Subcutaneous adipose tissue (tissue), 4 donors: ENCODE results near the gene BATF. TPM values are rescaled to one million over a fixed set of nuclear protein-coding genes. Genes with fewer than 3 reads are reported as not detected.

ENCODE experiments used
- CTCF ChIP-seq: fragments of 450-650 bp; IDR thresholded peaks from one replicate; pipeline ENCODE4 v1.5.1; 2016; ENCODE audit warnings: low read depth, mild to moderate bottlenecking, control low read depth, antibody characterized with exemption, moderate library complexity
- total RNA-seq, 4 donors: library from RNA; depleted of rRNA; stranded (reverse); fragments of >200 nt; gene quantifications; one replicate each; pipeline ENCODE4 v1.1.0, GENCODE V29; 2016

BATF gene
- total RNA-seq, 4 donors from 2014 or later = 7.3 to 18.3 (median 9.4) TPM

- TF ChIP-seq CTCF = no peak
Observed at GRCh38 chr14:75545907-75546306, 23.6 kb downstream of the BATF start.

- TF ChIP-seq CTCF = no peak
Observed at GRCh38 chr14:75547552-75548250, 25.4 kb downstream of the BATF start.

- no peak for TF ChIP-seq CTCF
Observed at GRCh38 chr14:75548544-75548943, 26.3 kb downstream of the BATF start.

GRCh38 chr14:75549169-75549568, 26.9 kb downstream of the BATF start:
- TF ChIP-seq CTCF = no peak

- no peak for TF ChIP-seq CTCF
Observed at GRCh38 chr14:75551021-75551420, 28.8 kb downstream of the BATF start.

- no peak for TF ChIP-seq CTCF
Observed at GRCh38 chr14:75553157-75553556, 30.9 kb downstream of the BATF start.

- no peak for TF ChIP-seq CTCF
Observed at GRCh38 chr14:75553761-75554364, 31.6 kb downstream of the BATF start.
